NCI-H526 (cell line): ENCODE data around the gene ST6GAL1.
"Not testable (repeated sequence)": the region's sequence is repeated elsewhere in the genome, so short reads cannot be mapped to it uniquely, and the experiment has no call there.

Experiments
- DNase-seq, 2 experiments: peaks; one replicate each; lab custom pipeline; 2025; lab: John Stamatoyannopoulos, UW

Gene ST6GAL1

GRCh38 chr3:186940967-186941366 lies 10.6 kb downstream of the ST6GAL1 start:
- DNase-seq, result no peak

- DNase-seq, result no peak
Measured at GRCh38 chr3:186942168-186942567, 11.8 kb downstream of the ST6GAL1 start.

GRCh38 chr3:186945255-186945823 lies 15.0 kb downstream of the ST6GAL1 start:
- DNase-seq, result no peak

GRCh38 chr3:186946756-186947375 lies 16.5 kb downstream of the ST6GAL1 start:
- peak; percentile 81 for DNase-seq

GRCh38 chr3:186949281-186949982 lies 19.1 kb downstream of the ST6GAL1 start:
- DNase-seq, result no peak

GRCh38 chr3:186950402-186951093 lies 20.2 kb downstream of the ST6GAL1 start:
- DNase-seq, result no peak

- no peak for DNase-seq
Measured at GRCh38 chr3:186951640-186952552, 21.6 kb downstream of the ST6GAL1 start.

- DNase-seq, result no peak
Measured at GRCh38 chr3:186953011-186953487, 22.7 kb downstream of the ST6GAL1 start.

GRCh38 chr3:186953992-186954699 lies 23.8 kb downstream of the ST6GAL1 start:
- peak; percentile 81 to 82 for DNase-seq

GRCh38 chr3:186955898-186956696 lies 25.8 kb downstream of the ST6GAL1 start:
- DNase-seq, result no peak

GRCh38 chr3:186959029-186959624 lies 28.8 kb downstream of the ST6GAL1 start:
- no peak for DNase-seq

GRCh38 chr3:186960347-186960746 lies 30.0 kb downstream of the ST6GAL1 start:
- DNase-seq, result no peak

GRCh38 chr3:186962445-186962844 lies 32.1 kb downstream of the ST6GAL1 start:
- DNase-seq, result no peak

GRCh38 chr3:186963636-186964035 lies 33.3 kb downstream of the ST6GAL1 start:
- no peak for DNase-seq

- no peak for DNase-seq
Measured at GRCh38 chr3:186964071-186964470, 33.7 kb downstream of the ST6GAL1 start.

- DNase-seq, result no peak
Measured at GRCh38 chr3:186964616-186965015, 34.3 kb downstream of the ST6GAL1 start.

GRCh38 chr3:186965141-186965879 lies 35.0 kb downstream of the ST6GAL1 start:
- DNase-seq, result no peak

- no peak for DNase-seq
Measured at GRCh38 chr3:186966406-186966805, 36.1 kb downstream of the ST6GAL1 start.

- not testable (repeated sequence) for DNase-seq
Measured at GRCh38 chr3:186967236-186967635, 36.9 kb downstream of the ST6GAL1 start.
